ENCODE data around the gene TWSG1. TPM values are rescaled to one million over a fixed set of nuclear protein-coding genes. Genes with fewer than 3 reads are reported as not detected.

Gene TWSG1
- total and polyA plus RNA-seq, 2 of the 13 experiments (the other 11 are each of a cell fraction or from before 2014, with no cell fraction given) = 6.6 to 9.4 TPM

DNA sequence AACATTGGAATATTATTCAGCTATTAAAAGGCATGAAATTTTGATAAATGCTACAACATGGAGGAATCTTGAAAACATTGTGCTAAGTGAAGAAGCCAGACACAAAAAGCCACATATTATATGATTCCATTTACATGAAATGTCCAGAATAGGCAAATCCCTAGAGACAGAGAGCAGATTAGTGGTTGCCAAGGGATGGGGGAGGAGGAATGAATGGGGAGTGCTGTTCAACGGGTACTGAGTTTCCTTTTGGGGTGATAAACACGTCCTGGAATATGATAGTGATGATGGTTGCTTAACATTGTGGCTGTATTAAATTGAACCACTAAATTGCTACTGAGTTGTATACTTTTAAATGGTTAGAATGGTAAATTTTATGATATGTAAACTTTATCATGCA lies 8.9 kb upstream of the TWSG1 start:
- no TSS peak for BruUV-seq (replicated peaks)
- POLR2A ChIA-PET = no interaction called here
- no peaks in the 10 kb centered on the region for H3K36me3 ChIP-seq (replicated peaks in 1 of 2; ENCODE audit: control insufficient read depth in 1 of 2, insufficient read depth in 2 of 2, low read length in 2 of 2)
- no peak overlapping the region for H3K4me3 ChIP-seq (replicated peaks in 1 of 3; ENCODE audit: insufficient read depth in 1 of 3, low read depth in 2 of 3, low read length in 3 of 3)
- H3K4me1 ChIP-seq (ENCODE audit: insufficient read depth, low read length) = 0 out of 2 replicates have a peak, but pooled peaks cover 10% of the 10 kb centered on the region
- intact Hi-C loops (cut with micrococcal nuclease; ENCODE audit: unreplicated experiment) = no loop called here
- no peak for TF ChIP-seq ZNF737 (CRISPR knock-in tag; IDR thresholded peaks at IDR 0.05; ENCODE audit: borderline replicate concordance)
- TF ChIP-seq SP4 (CRISPR knock-in tag; IDR thresholded peaks at IDR 0.05) = no peak
- TF ChIP-seq TMF1 (CRISPR knock-in tag; IDR thresholded peaks at IDR 0.05; ENCODE audit: low read depth) = no peak
- TF ChIP-seq ATF1 (CRISPR knock-in tag; IDR thresholded peaks at IDR 0.05) = no peak
- TF ChIP-seq, protein P1, sequence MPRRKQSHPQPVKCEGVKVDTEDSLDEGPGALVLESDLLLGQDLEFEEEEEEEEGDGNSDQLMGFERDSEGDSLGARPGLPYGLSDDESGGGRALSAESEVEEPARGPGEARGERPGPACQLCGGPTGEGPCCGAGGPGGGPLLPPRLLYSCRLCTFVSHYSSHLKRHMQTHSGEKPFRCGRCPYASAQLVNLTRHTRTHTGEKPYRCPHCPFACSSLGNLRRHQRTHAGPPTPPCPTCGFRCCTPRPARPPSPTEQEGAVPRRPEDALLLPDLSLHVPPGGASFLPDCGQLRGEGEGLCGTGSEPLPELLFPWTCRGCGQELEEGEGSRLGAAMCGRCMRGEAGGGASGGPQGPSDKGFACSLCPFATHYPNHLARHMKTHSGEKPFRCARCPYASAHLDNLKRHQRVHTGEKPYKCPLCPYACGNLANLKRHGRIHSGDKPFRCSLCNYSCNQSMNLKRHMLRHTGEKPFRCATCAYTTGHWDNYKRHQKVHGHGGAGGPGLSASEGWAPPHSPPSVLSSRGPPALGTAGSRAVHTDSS (CRISPR knock-in tag; conservative IDR thresholded peaks at IDR 0.05) = no peak
- TF ChIP-seq NAIF1 (CRISPR knock-in tag; IDR thresholded peaks at IDR 0.05; ENCODE audit: borderline replicate concordance) = no peak
- no peak for TF ChIP-seq NFYC (CRISPR knock-in tag; IDR thresholded peaks at IDR 0.05)
- in situ Hi-C loops (cut with HindIII; ENCODE audit: extremely low pct_ligation_motif_present, low pct_unique_long_range_greater_than_20kb) = loop anchor here (25.0 kb wide), 1 partner anchor 263 kb away; no protein-coding TSS in a partner anchor
- H3K4me2 ChIP-seq (ENCODE audit: low read depth, low read length) = no peak overlapping the region
- CTCF ChIA-PET (ENCODE audit: low intra/inter-chr PET ratio, low total read pairs) = no interaction called here
- H2AFZ ChIP-seq (ENCODE audit: low read length) = no peak overlapping the region
- 28% methylated on average over 2 of the region's 2 CpGs for WGBS (ENCODE audit: low lambda C conversion rate)
- no peak for FAIRE-seq
- ATAC-seq = no peak
- H3K27me3 ChIP-seq (ENCODE audit: control insufficient read depth in 1 of 2, insufficient read depth in 2 of 2, low read length in 2 of 2) = no peaks in the 10 kb centered on the region
- no peaks in the 10 kb centered on the region for H3K79me2 ChIP-seq (ENCODE audit: insufficient read depth, low read length)
- H3K27ac ChIP-seq (ENCODE audit: extremely low read length, insufficient read depth, low read length) = no peak overlapping the region
- H4K20me1 ChIP-seq (ENCODE audit: insufficient read depth, low read length) = no peaks in the 10 kb centered on the region
- H3K9me3 ChIP-seq (ENCODE audit: low read length) = no peaks in the 10 kb centered on the region
- DNase-seq (ENCODE audit: low spot score) = no peak
- no peak overlapping the region for H3K9ac ChIP-seq (ENCODE audit: insufficient read depth, low read depth, low read length)

DNA sequence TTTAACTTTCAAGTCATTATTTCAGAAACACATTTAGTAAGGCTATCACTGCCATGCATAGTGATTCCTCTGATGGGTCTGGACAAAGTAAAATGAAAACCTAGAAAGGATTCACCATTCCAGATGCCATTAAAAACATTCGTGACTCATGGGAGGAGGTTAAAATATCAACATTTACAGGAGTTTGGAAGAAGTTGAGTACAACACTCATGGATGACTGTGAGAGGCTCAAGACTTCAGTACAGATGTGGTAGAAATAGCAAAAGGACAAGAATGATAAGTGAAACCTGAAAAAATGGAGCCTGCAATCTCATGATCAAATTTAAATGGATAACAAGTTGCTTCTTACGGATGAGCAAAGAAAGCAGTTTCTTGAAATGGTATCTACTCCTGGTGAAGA lies 5.8 kb upstream of the TWSG1 start:
- POLR2A ChIA-PET = no interaction called here
- H3K27me3 ChIP-seq (ENCODE audit: control insufficient read depth in 1 of 2, insufficient read depth in 2 of 2, low read length in 2 of 2) = no peaks in the 10 kb centered on the region; a peak in 2 of 5 replicates
- no peaks in the 10 kb centered on the region for H4K20me1 ChIP-seq (ENCODE audit: insufficient read depth, low read length)
- no peak overlapping the region for H3K9ac ChIP-seq (ENCODE audit: insufficient read depth, low read depth, low read length)
- H3K79me2 ChIP-seq (ENCODE audit: insufficient read depth, low read length) = no peaks in the 10 kb centered on the region
- no peak for ATAC-seq
- no peak overlapping the region for H3K27ac ChIP-seq (ENCODE audit: extremely low read length, insufficient read depth, low read length)
- in situ Hi-C loops (cut with HindIII; ENCODE audit: extremely low pct_ligation_motif_present, low pct_unique_long_range_greater_than_20kb) = loop anchor here (25.0 kb wide), 1 partner anchor 266 kb away; no protein-coding TSS in a partner anchor
- H3K36me3 ChIP-seq (replicated peaks in 1 of 2; ENCODE audit: control insufficient read depth in 1 of 2, insufficient read depth in 2 of 2, low read length in 2 of 2) = no peaks in the 10 kb centered on the region
- FAIRE-seq = no peak
- CTCF ChIA-PET (ENCODE audit: low intra/inter-chr PET ratio, low total read pairs) = no interaction called here
- no TSS peak for BruUV-seq (replicated peaks)
- H3K4me1 ChIP-seq (ENCODE audit: insufficient read depth, low read length) = peaks cover 7% of the 10 kb centered on the region; the same call in 1 of the 2 replicates
- no peak overlapping the region for H3K4me2 ChIP-seq (ENCODE audit: low read depth, low read length)
- no peaks in the 10 kb centered on the region for H3K9me3 ChIP-seq (ENCODE audit: low read length)
- intact Hi-C loops (cut with micrococcal nuclease; ENCODE audit: unreplicated experiment) = no loop called here
- DNase-seq (ENCODE audit: low spot score) = no peak
- H2AFZ ChIP-seq (ENCODE audit: low read length) = no peak overlapping the region
- H3K4me3 ChIP-seq (replicated peaks in 1 of 3; ENCODE audit: insufficient read depth in 1 of 3, low read depth in 2 of 3, low read length in 3 of 3) = no peak overlapping the region
- WGBS (ENCODE audit: low lambda C conversion rate) = 55% methylated on average over 2 of the region's 2 CpGs
- TF ChIP-seq, protein P2, sequence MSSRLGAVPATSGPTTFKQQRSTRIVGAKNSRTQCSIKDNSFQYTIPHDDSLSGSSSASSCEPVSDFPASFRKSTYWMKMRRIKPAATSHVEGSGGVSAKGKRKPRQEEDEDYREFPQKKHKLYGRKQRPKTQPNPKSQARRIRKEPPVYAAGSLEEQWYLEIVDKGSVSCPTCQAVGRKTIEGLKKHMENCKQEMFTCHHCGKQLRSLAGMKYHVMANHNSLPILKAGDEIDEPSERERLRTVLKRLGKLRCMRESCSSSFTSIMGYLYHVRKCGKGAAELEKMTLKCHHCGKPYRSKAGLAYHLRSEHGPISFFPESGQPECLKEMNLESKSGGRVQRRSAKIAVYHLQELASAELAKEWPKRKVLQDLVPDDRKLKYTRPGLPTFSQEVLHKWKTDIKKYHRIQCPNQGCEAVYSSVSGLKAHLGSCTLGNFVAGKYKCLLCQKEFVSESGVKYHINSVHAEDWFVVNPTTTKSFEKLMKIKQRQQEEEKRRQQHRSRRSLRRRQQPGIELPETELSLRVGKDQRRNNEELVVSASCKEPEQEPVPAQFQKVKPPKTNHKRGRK (CRISPR knock-in tag; IDR thresholded peaks at IDR 0.05) = no peak
- TF ChIP-seq ZNF451 (CRISPR knock-in tag; IDR thresholded peaks at IDR 0.05) (no peak), ZNF263 (CRISPR knock-in tag; IDR thresholded peaks at IDR 0.05) (no peak)
- TF ChIP-seq, protein P3, sequence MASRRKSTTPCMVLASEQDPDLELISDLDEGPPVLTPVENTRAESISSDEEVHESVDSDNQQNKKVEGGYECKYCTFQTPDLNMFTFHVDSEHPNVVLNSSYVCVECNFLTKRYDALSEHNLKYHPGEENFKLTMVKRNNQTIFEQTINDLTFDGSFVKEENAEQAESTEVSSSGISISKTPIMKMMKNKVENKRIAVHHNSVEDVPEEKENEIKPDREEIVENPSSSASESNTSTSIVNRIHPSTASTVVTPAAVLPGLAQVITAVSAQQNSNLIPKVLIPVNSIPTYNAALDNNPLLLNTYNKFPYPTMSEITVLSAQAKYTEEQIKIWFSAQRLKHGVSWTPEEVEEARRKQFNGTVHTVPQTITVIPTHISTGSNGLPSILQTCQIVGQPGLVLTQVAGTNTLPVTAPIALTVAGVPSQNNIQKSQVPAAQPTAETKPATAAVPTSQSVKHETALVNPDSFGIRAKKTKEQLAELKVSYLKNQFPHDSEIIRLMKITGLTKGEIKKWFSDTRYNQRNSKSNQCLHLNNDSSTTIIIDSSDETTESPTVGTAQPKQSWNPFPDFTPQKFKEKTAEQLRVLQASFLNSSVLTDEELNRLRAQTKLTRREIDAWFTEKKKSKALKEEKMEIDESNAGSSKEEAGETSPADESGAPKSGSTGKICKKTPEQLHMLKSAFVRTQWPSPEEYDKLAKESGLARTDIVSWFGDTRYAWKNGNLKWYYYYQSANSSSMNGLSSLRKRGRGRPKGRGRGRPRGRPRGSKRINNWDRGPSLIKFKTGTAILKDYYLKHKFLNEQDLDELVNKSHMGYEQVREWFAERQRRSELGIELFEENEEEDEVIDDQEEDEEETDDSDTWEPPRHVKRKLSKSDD (CRISPR knock-in tag; IDR thresholded peaks at IDR 0.05; ENCODE audit: low read depth) = no peak
- TF ChIP-seq, protein P4, sequence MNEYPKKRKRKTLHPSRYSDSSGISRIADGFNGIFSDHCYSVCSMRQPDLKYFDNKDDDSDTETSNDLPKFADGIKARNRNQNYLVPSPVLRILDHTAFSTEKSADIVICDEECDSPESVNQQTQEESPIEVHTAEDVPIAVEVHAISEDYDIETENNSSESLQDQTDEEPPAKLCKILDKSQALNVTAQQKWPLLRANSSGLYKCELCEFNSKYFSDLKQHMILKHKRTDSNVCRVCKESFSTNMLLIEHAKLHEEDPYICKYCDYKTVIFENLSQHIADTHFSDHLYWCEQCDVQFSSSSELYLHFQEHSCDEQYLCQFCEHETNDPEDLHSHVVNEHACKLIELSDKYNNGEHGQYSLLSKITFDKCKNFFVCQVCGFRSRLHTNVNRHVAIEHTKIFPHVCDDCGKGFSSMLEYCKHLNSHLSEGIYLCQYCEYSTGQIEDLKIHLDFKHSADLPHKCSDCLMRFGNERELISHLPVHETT (CRISPR knock-in tag; conservative IDR thresholded peaks at IDR 0.05) = no peak

Measured in HepG2 (cell line).